GM12891 (cell line): ENCODE measurements around the gene IQGAP2.

Experiments used
- POLR2A ChIP-seq: IDR thresholded peaks from 2 replicates; pipeline ENCODE4 v1.6.1; 2011; ENCODE audit warnings: low read depth, low read length, control low read depth
- POU2F2 ChIP-seq: IDR thresholded peaks from 2 replicates; pipeline ENCODE4 v1.6.1; 2011; ENCODE audit warnings: low read depth, mild to moderate bottlenecking, control low read depth, low read length, moderate library complexity
- TAF1 ChIP-seq: IDR thresholded peaks from 2 replicates; pipeline ENCODE4 v1.6.1; 2011; ENCODE audit warnings: low read depth, low read length, control low read depth

DNA sequence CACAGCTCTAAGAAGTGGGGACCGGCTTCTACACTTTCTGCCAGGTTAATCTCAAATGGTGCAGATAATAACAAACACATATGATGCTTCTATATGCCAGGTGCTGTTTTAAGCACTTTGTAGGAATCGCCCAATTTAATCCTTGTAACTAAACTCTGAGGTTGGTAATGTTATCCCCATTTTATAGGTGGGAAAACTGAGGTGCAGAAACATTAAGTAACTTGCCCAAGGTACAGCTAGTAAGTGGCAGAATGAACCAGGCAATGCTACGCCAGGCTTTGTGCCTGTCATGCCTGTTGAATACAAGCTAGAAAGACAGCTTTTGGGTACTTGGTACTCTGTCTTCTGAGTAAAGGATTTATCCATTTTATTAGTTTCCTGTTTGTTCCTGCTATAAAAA is 19.7 kb downstream of the IQGAP2 start:
- TF ChIP-seq POU2F2 = no peak
- TF ChIP-seq POLR2A = no peak
- TF ChIP-seq TAF1 = no peak
